H54 (cell line): Measurements from ENCODE around the gene ISG15.
"Not testable (repeated sequence)": the region's sequence is repeated elsewhere in the genome, so short reads cannot be mapped to it uniquely, and the experiment has no call there.

Experiments used
- DNase-seq: peaks from one replicate; pipeline ENCODE4 v3.0.0; 2011; ENCODE audit warnings: low spot score, mixed read lengths; ENCODE audit not compliant: insufficient read length
- FAIRE-seq: peaks from 3 replicates; lab custom pipeline; 2011; peaks lifted over from hg19 to GRCh38; lab: Jason Lieb, UNC
- POLR2A ChIP-seq: IDR thresholded peaks from 2 replicates; pipeline ENCODE4 v1.6.1; 2011; ENCODE audit warnings: low read depth, mild to moderate bottlenecking, low read length

The ISG15 gene

DNA sequence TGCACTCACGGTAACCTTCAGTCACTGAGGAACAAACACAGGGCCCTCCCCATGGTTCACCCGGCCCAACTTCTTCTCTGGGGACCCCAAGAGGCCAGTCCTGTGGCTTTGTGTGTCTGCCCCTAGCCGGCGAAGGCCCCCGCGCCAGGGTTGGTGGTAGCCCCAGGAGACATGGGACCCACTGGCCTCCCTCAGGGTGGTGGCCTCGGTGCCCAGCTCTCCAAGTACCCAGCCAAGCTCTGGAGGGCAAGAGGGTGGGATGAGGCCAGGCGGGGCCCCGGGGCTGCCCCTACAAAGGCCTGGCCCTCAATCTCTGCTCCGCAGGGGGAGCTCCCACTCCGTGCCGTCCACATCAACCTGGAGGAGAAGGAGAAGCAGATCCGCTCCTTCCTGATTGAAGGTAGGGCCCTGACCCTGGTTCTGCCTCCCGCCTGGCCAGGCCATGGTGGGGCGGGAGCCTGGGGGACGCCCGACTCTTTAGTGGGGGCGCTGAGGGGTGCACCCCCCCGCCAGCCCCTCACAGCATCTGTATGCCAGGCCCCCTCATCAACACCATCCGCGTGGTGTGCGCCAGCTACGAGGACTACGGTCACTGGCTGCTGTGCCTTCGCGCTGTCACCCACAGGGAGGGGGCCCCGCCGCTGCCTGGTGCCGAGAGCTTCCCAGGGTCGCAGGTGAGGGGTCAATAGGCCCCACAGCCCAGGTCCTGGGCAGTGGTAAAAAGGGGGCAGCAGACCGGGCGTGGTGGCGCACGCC lies 41.4 kb upstream of the ISG15 start:
- DNase-seq: no peak
- no peak for TF ChIP-seq POLR2A
- no peak for FAIRE-seq

DNA sequence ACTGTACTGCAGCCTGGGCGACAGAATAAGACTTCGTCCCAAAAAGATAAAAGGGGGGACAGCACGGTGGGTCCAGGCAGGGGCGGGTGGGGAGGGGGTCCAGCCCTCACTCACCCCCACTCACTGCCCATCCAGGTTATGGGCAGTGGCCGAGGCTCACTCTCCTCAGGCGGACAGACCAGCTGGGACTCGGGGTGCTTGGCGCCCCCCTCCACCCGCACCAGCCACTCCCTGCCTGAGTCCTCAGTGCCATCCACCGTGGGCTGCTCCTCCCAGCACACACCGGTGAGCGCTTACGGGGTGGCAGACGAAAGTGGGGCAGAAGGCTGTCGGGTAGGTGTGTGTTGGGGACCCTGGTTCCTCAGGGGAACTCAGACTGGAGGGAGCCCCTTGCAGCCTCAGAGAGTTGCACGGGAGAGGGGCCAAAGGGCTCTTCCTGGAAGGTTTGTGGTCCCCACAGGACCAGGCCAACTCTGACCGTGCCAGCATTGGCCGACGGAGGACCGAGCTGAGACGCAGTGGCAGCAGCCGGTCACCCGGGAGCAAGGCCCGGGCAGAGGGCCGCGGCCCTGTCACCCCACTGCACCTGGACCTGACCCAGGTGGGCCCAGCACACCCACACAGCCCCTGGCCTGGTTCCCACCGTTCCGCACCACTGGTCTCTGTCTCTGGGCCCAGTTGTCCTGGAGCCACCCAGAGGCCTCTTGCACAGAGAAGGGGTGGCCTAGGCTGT lies 40.4 kb upstream of the ISG15 start:
- no peak for DNase-seq
- no peak for TF ChIP-seq POLR2A
- FAIRE-seq: no peak

DNA sequence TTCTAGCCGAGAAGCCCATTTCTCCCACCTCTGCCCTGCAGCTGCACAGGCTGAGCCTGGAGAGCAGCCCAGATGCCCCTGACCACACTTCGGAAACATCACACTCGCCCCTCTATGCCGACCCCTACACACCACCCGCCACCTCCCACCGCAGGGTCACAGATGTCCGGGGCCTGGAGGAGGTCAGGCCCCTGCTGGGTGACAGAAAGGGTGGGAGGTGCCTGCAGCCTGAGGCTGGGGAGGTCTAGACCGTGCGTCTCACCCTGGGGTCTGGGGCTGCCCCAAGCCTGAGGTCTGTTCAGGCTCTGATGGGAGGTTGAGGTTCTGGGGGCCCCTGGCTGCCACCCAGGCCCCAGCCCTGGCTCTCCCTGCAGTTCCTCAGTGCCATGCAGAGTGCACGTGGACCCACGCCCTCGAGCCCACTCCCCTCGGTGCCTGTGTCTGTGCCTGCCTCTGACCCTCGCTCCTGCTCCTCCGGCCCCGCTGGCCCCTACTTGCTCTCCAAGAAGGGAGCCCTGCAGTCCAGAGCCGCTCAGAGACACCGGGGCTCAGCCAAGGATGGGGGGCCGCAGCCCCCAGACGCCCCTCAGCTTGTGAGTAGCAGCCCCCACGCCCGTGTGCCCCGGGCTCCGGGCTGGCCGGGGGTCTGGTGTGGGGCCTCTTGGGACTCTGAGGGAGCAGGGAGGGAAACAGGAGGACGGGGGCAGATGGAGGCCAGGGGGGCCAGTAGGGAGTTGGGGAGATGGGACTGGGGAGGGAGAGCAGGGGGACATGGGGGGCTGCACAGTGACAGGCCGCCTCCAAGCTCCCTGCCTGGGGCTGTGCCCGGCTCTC lies 39.6 kb upstream of the ISG15 start:
- no peak for DNase-seq
- no peak for FAIRE-seq
- no peak for TF ChIP-seq POLR2A

DNA sequence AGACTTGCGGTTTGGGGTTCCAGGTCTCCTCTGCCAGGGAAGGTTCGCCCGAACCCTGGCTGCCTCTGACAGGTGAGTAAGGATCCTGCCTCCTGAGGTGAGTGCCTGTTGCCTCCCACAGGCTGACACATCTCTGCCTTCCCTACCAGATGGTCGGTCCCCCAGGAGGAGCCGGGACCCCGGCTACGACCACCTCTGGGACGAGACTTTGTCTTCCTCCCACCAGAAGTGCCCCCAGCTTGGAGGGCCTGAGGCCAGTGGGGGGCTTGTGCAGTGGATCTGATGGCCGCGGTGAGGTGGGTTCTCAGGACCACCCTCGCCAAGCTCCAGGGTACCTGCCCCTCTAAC lies 39.0 kb upstream of the ISG15 start:
- DNase-seq (no peak), FAIRE-seq (no peak)
- no peak for TF ChIP-seq POLR2A

DNA sequence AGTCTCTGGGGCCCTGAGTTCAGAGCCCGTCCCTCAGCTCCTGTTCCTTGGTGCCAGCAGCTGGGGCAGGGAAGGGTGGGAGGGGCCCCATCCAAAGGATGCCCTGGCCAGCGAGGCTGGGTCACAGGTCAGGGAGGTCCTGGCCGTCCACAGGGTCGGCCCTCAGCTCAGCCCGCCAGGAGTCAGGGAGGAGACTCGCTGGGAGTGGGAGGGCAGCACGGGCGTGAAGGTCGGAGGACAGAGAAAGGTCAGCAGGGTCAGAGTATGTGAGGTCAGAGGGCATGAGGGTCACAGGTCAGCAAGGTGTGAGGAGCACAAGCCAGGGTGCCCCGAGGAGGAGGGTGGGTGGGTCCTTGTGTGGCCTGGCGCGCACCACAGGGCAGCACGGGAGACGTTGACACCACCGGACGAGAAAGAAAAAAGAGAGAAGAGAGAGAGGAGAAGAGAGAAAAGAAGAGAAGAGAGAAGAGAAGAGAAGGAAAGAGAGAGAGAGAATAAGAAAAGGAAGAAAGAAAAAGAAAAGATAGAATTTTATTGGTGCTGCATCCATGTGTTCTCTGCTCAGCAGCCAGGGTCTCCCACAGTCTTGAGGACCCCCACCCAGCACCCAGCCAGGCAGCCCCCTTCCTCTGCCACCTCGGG lies 38.5 kb upstream of the ISG15 start:
- DNase-seq: no peak
- no peak for TF ChIP-seq POLR2A
- no peak for FAIRE-seq

DNA sequence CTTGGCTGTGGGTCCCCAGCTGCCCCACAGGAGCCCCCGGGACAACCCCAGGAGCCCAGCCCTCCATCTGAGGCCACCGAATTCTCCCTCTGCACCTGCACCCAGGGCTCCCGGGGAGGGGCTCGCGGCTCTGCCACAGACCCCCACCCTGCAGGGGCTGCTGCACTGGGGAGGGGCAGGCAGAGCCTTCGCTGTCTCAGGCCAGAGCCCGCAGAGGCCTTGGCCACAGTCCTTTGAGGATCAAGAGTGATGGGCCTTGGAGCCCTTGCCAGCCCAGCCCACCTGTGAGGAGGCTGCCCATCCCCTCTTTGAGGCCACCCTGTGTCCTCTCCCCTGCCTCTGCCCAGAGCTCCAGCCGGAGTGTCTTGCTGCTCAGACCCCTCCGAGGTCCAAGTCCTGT lies 37.9 kb upstream of the ISG15 start:
- no peak for DNase-seq

DNA sequence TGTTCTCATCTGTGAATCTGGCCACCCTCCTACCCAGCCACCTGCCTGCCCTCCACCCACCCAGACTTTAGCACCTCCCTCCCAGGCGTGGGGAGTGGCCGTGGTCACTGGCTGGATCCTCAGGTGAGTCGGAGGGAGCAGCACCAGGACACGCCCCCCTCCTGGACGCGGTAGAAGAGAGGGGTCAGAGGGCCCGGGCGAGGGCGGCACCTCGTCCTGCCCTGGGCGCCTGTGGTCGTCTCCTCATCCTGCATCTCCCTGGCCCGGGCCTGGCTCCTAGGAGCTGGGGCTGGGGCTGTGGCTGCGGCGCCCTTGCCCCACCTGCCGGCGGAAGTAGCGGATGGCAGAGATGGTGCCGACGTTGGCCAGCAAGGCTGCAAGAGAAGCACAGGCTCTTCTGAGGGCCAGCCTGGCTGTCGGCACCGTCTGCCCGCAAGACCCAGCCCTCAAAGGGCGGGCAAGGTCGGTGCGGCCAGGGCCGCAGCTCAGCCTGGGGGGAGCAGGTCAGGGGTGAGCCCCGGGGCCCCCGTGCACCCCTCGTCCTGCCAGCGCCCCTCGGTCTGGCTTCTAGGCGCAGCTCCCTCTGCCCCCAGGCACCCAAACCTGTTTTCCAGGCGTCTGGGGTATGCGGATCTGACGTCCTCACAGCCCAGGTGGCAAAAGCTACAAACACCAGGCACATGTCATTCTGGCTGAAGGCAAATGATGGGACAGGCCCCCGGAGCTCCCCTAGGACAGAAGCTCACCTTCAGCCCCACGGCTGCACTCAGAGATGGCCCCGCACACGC lies 37.2 kb upstream of the ISG15 start:
- peak; percentile 72 for DNase-seq
- no peak for TF ChIP-seq POLR2A
- no peak for FAIRE-seq

More for the DNA sequence above, 37.9 kb upstream of the ISG15 start:
- no peak for FAIRE-seq
- TF ChIP-seq POLR2A: no peak

DNA sequence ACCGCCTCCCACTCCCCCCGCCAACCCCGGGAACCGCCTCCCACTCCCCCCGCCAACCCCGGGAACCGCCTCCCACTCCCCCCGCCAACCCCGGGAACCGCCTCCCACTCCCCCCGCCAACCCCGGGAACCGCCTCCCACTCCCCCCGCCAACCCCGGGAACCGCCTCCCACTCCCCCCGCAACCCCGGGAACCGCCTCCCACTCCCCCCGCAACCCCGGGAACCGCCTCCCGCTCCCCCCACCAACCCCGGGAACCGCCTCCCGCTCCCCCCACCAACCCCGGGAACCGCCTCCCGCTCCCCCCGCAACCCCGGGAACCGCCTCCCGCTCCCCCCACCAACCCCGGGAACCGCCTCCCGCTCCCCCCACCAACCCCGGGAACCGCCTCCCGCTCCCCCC lies 36.5 kb upstream of the ISG15 start:
- FAIRE-seq, DNase-seq: not testable (repeated sequence)

DNA sequence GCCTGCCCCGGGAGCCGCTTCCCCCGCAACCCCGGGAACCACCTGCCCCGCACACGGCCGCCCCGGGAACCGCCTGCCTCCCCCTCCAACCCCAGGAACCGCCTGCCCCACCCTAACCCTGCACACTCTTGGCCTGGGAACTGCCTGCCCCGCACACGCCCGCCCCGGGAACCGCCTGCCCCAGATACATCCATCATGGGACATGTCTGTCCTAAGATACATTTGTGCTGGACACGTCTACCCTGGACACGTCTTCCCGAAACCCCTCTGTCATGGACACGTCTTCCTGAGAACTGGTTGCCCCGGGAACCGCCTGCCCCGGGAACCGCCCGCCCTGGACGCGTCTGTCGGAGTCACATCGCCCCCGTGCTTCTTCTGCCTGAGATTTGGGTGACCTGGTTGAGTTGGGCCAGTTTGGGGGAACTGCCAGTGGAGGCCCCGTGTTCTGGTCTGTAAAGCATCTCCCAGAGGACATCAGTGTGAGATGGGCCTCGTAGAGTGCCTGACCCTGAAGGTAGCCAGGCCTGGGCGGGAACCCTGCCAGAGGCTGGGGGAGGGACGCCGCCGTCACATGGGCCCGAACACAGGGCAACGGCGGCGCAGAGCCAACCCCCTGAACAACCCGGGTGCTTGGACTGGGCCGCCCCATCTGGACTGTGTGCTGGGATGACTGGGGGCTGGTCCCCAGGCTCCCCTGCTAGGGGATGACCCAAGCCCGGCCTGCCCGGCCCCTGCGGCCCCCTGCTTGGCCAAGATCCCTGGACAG lies 35.0 kb upstream of the ISG15 start:
- no peak for FAIRE-seq
- TF ChIP-seq POLR2A: no peak
- no peak for DNase-seq

DNA sequence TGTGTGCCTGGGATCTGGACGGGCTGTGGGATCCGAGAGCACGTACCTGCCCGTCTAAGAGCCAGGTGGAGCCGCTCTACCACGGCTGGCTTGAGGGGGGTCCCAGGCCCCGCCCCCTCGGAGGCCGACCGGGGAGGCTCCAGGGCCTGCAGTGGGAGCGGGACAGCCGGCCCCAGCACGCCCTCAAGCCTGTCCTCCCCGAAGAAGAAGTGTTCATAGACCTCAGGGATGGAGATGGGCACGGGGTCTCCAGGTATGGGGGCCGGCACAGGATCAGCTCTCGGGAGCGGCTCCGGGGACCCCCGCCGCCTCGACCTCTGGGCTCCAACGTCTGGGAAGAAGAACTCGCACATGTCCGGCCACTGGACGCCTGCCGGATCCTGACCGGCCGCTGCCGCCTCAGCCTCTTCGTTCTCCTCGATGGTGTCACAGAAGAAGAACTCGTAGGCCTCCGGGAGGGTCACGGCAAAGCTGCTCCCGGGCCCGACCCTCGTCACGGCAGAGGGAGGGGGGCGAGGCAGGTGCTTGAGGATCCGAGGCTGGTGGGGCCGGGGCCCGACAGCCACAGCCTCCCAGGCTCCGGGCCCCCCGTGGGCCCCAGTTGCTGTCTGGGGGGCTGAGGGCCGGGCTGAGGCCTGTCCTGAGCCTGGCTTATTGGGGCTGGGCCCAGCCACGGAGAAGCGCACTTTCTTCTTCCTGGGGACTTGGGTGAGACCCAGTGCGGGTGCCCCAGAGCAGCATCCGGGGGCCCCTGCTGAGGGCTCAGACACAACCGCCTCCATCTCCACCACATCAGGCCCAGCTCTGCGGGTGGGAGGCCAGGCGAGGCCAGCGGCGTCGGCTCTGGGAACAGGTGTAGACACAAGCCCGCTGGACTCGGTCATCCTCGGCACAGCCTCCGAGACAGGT lies 34.2 kb upstream of the ISG15 start:
- DNase-seq: no peak
- TF ChIP-seq POLR2A: no peak
- no peak for FAIRE-seq

DNA sequence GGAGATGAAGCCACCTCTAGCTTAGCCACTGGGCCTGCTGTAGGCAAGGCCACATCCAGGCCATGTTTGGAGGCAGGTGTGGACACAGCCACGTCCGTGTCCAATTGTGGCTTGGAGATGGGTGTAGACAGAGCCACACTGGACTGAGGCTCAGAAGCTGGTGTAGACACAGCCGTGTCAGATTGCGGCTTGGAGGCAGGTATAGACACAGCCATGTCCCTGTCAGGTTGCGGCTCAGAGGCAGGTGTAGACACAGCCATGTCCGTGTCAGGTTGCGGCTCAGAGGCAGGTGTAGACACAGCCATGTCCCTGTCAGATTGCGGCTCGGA lies 33.6 kb upstream of the ISG15 start:
- TF ChIP-seq POLR2A: no peak
- no peak for DNase-seq
- FAIRE-seq: no peak

DNA sequence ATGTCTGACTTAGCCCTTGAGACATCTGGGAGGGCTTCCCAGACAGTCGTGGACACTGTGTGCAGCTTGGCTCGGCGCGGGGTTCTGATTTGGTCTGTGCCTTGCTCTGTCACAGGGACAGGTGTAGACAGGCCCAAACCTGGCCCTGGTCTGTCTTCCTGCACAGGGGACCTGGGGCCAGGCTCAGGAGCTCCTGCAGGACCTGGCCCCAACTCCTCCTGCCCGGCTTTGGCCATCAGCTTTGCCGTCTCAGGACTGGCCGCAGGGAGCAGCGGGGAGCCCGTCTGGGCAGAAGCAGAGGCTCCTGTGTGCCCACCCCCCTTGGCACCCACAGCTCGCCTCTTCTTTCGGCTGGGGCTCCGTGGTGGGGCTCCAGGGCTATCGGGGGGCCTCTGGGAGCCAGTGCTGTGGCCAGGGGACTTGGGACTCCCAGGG lies 33.1 kb upstream of the ISG15 start:
- no peak for DNase-seq
- no peak for FAIRE-seq

More for the DNA sequence above, 33.1 kb upstream of the ISG15 start:
- TF ChIP-seq POLR2A: no peak
